Right lobe of liver (tissue), 6 donors: ENCODE measurements around the gene SHF. TPM values are rescaled to one million over a fixed set of nuclear protein-coding genes. Genes with fewer than 3 reads are reported as not detected.

Experiments used
- ATAC-seq, 4 donors: fragments of 200-7000 bp; cut with Tn5 transposase; one replicate each; pipeline ENCODE4 v1.9.1; 2020; ENCODE audit warnings: mild to moderate bottlenecking in 4 of 4, moderate library complexity in 4 of 4
- DNase-seq, 3 donors: peaks; one replicate each; pipeline ENCODE4 v3.0.0-alpha.2; 2020
- H3K27ac ChIP-seq, 3 donors: fragments of 200-600 bp; one replicate each; pipeline ENCODE4 v1.8.0; 2022
- H3K27me3 ChIP-seq, 2 donors: fragments of 200-600 bp; one replicate each; pipeline ENCODE4 v1.8.0; 2022
- H3K36me3 ChIP-seq, 4 donors: fragments of 200-600 bp; sonication (generic) in 1 of 4; one replicate each; pipeline versions ENCODE4 v1.5.1 to v1.8.0; 2017 to 2022; ENCODE audit warnings: control low read depth in 1 of 4
- H3K4me1 ChIP-seq, 4 donors: fragments of 200-600 bp; sonication (generic) in 1 of 4; one replicate each; pipeline versions ENCODE4 v1.5.1 to v1.8.0; 2017 to 2022; ENCODE audit warnings: control low read depth in 1 of 4
- H3K4me3 ChIP-seq, 3 donors: fragments of 200-600 bp; one replicate each; pipeline ENCODE4 v1.8.0; 2022
- H3K9me3 ChIP-seq, 4 donors: fragments of 200-600 bp; sonication (generic) in 1 of 4; one replicate each; pipeline versions ENCODE4 v1.5.1 to v1.8.0; 2017 to 2022; ENCODE audit warnings: control low read depth in 1 of 4
- CTCF ChIP-seq, 4 donors: fragments of 200-600 bp in 3 of 4; fragments of 450-650 bp in 1 of 4; IDR thresholded peaks; one replicate each; pipeline versions ENCODE4 v1.5.1 to v1.8.0; 2016 to 2022; ENCODE audit warnings: antibody characterized with exemption in 4 of 4, mild to moderate bottlenecking in 2 of 4
- POLR2A ChIP-seq: fragments of 450-650 bp; IDR thresholded peaks from one replicate; pipeline ENCODE4 v1.6.1; 2017; ENCODE audit warnings: antibody characterized with exemption, mild to moderate bottlenecking
- WGBS: methylation state at CpG from one replicate; pipeline ENCODE4 v1.1.6; 2018; ENCODE audit warnings: low coverage, low lambda C conversion rate; ENCODE audit not compliant: insufficient coverage; ENCODE audit errors: missing lambda C conversion rate; 5-methylcytosine and 5-hydroxymethylcytosine counted together
- intact Hi-C, 2 donors: fragments of 100-400 bp; cut with DNase I; formaldehyde crosslinking; loops; one replicate each; pipeline versions ENCODE4 v1.11.2 to v1.14.1; 2022
- total RNA-seq, 6 experiments: library from RNA; depleted of rRNA in 2 of 6; stranded (reverse); fragments of >200 nt in 2 of 6; fragmentation: NEBNext Ultra II Directional in 3 of 6; extraction: Animal tissue kit (Norgen Biotek cat#: 25700) in 3 of 6; gene quantifications; one replicate each; pipeline versions ENCODE4 v1.1.0 to v1.2.4, GENCODE V29; 2016 to 2023
- donor health status: DM: no; HTN: yes; CAD: no.
- donor health status: DM: no; HTN: no; CAD: no.
- donor health status: DM: no; HTN: no; CAD: no.
- donor health status: DM: no; HTN: yes; CAD: no.
- donor health status: DM: no; HTN: yes; CAD: no.

The SHF gene
- total RNA-seq, 6 experiments from 2014 or later, result 12.7 to 23.5 (median 15.1) TPM

DNA sequence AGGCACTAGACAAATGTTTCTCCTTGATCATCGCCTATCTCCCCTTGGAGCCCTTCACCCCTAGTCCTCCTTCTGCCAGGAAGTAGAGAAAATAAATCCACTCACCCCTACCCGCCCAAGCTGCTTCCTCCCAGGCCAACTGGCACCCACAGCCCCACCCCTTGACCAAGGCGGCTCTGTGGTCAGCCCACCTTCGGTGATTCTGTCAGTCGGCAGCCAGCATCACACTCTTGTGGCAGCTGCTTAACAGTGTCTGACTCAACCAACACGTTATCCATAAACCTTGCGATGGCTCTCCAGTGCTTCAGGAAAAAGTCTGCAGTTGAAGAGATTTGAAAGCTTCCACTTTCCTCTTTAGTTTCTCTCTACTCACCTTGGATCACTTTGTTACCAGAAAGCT, 7.6 kb downstream of the SHF start:
- intact Hi-C loops, result no loop called here
- TF ChIP-seq CTCF (IDR thresholded peaks at IDR 0.05), result no peak
- no peak for TF ChIP-seq POLR2A
- no peaks in the 10 kb centered on the region for H3K27me3 ChIP-seq
- H3K4me1 ChIP-seq, result peaks cover 0 to 20% (median 0%) of the 10 kb centered on the region in 4 donors
- H3K27ac ChIP-seq, result no peak overlapping the region
- no peak for DNase-seq
- WGBS, result 77% methylated on average over 5 of the region's 7 CpGs
- no peak overlapping the region for H3K4me3 ChIP-seq
- peaks cover 0 to under 1% (median 0%) of the 10 kb centered on the region in 4 donors for H3K36me3 ChIP-seq
- no peak for ATAC-seq
- no peaks in the 10 kb centered on the region for H3K9me3 ChIP-seq

GRCh38 chr15:45179221-45179985, 8.4 kb downstream of the SHF start:
- peak in 1 of 3 donors; percentile 69 for DNase-seq
- ATAC-seq, result peak; percentile 56 to 71 (median 64)
- no peaks in the 10 kb centered on the region for H3K9me3 ChIP-seq
- no peaks in the 10 kb centered on the region for H3K27me3 ChIP-seq
- TF ChIP-seq POLR2A (no peak), CTCF (IDR thresholded peaks at IDR 0.05) (peak; percentile 44 to 58 (median 52))
- 92% methylated on average over 4 of the region's 13 CpGs for WGBS
- H3K4me1 ChIP-seq, result peaks cover 0 to 14% (median 0%) of the 10 kb centered on the region in 4 donors
- intact Hi-C loops, result no loop called here
- H3K27ac ChIP-seq, result no peak overlapping the region
- H3K4me3 ChIP-seq, result no peak overlapping the region
- H3K36me3 ChIP-seq, result peaks cover 0 to 7% (median 0%) of the 10 kb centered on the region in 4 donors

DNA sequence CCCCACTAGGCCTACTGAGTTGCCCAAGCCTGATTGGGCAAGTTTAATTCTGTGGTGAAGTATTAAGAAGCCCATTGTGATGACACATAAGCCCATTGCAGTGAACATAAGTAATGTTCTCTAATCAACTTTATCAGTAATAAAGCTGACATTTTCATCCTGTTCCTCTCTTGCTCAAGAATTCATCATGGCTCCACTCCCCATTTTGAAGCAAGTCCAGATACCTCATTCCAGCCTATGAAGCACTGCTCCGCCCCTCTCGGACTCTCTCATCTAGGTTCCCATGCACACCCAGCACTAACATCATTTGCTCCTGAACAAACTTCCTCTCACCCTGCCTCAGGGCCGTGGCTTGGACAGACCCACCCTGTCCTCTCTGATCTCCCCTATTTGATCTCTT, 10.5 kb downstream of the SHF start:
- Histone ChIP-seq H3K27ac (no peak overlapping the region), H3K4me1 (peaks cover 0 to 4% (median 0%) of the 10 kb centered on the region in 4 donors), H3K4me3 (no peak overlapping the region), H3K9me3 (no peaks in the 10 kb centered on the region), H3K27me3 (no peaks in the 10 kb centered on the region), H3K36me3 (peaks cover 0 to 7% (median 0%) of the 10 kb centered on the region in 4 donors)
- ATAC-seq (no peak), DNase-seq (no peak)
- intact Hi-C loops, result no loop called here
- TF ChIP-seq CTCF (IDR thresholded peaks at IDR 0.05) (no peak), POLR2A (no peak)
- 76% methylated on average over 3 of the region's 3 CpGs for WGBS

DNA sequence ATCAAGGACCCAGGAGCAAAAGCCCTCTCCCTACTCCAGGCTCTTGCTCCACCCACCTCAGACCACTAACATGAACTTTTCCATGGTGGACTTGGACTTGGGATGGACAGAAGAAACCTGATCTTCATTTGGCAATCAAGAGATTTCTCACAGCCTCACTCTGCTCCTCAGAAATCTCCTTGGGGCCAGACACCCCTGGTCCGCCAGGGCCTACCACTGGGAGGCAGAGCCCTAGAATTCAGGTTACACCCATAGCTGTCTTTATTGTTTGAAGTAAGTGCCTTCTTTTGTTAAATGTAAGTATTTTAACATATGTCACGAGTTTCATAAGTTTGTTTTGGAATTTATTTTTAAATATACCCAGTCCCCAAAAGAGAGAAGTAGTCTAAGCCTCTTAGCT, 13.2 kb downstream of the SHF start:
- H3K27ac ChIP-seq, result no peak overlapping the region
- no peak for DNase-seq
- intact Hi-C loops, result no loop called here
- no peaks in the 10 kb centered on the region for H3K4me1 ChIP-seq
- TF ChIP-seq POLR2A, result no peak
- TF ChIP-seq CTCF (IDR thresholded peaks at IDR 0.05), result no peak
- 95% methylated on average over 2 of the region's 2 CpGs for WGBS
- ATAC-seq, result no peak
- no peaks in the 10 kb centered on the region for H3K27me3 ChIP-seq
- no peaks in the 10 kb centered on the region for H3K9me3 ChIP-seq
- no peak overlapping the region for H3K4me3 ChIP-seq
- H3K36me3 ChIP-seq, result peaks cover 0 to 7% (median 0%) of the 10 kb centered on the region in 4 donors
